Activated CD4-positive, alpha-beta memory T cell treated with anti-CD3 and anti-CD28 coated beads for 36 hours (primary cell): ENCODE data around the gene ARHGDIA. TPM values are rescaled to one million over a fixed set of nuclear protein-coding genes. Genes with fewer than 3 reads are reported as not detected.
A peak's percentile ranks its signal among the peaks of the same experiment; 100 is the strongest.

ENCODE experiments used
- CTCF ChIA-PET: fragments of 350-600 bp; sonication (Branson Sonifier 250); formaldehyde crosslinking; loops from one replicate; lab custom pipeline; 2021; ENCODE audit warnings: antibody characterized with exemption, inconsistent platforms; lab: Charles Lee
- POLR2A ChIA-PET: fragments of 350-600 bp; sonication (Branson Sonifier 250); formaldehyde crosslinking; loops from one replicate; lab custom pipeline; 2021; ENCODE audit warnings: antibody characterized with exemption; lab: Charles Lee
- DNase-seq: peaks from one replicate; pipeline ENCODE4 v3.0.0-alpha.2; 2020
- H3K27ac Mint-ChIP-seq: one replicate; pipeline ENCODE4 v1.8.0; 2021; ENCODE audit warnings: mixed read lengths
- H3K27me3 Mint-ChIP-seq: one replicate; pipeline ENCODE4 v1.8.0; 2021; ENCODE audit warnings: mixed read lengths
- H3K36me3 Mint-ChIP-seq: one replicate; pipeline ENCODE4 v1.8.0; 2021; ENCODE audit warnings: mixed read lengths
- H3K4me1 Mint-ChIP-seq: one replicate; pipeline ENCODE4 v1.8.0; 2021; ENCODE audit warnings: low read depth, mixed read lengths
- H3K4me3 Mint-ChIP-seq: one replicate; pipeline ENCODE4 v1.8.0; 2021; ENCODE audit warnings: mild to moderate bottlenecking, mixed read lengths
- H3K9me3 Mint-ChIP-seq: one replicate; pipeline ENCODE4 v1.8.0; 2021; ENCODE audit warnings: mixed read lengths
- intact Hi-C: fragments of 100-400 bp; cut with micrococcal nuclease; formaldehyde crosslinking; loops from one replicate; pipeline ENCODE4 v1.15.1; 2023
- total RNA-seq, 2 experiments: library from RNA; stranded (reverse); gene quantifications; one replicate each; pipeline ENCODE4 v1.2.3, GENCODE V29; 2021

ARHGDIA gene
- total RNA-seq, 2 experiments from 2014 or later = 526 to 531 TPM

- peaks cover 5% of the 10 kb centered on the region for H3K36me3 Mint-ChIP-seq
- H3K4me3 Mint-ChIP-seq = no peak overlapping the region
- H3K9me3 Mint-ChIP-seq = no peaks in the 10 kb centered on the region
- intact Hi-C loops = no loop called here
- no peak for DNase-seq
- peaks cover 4% of the 10 kb centered on the region for H3K4me1 Mint-ChIP-seq
- CTCF ChIA-PET = no interaction called here
- H3K27me3 Mint-ChIP-seq = no peaks in the 10 kb centered on the region
- POLR2A ChIA-PET = no interaction called here
- no peak overlapping the region for H3K27ac Mint-ChIP-seq
Observed at GRCh38 chr17:81822312-81822637, 48.9 kb downstream of the ARHGDIA start.

GRCh38 chr17:81821603-81822311 lies 49.4 kb downstream of the ARHGDIA start:
- Mint-ChIP-seq H3K36me3 (peaks cover 5% of the 10 kb centered on the region), H3K9me3 (no peaks in the 10 kb centered on the region), H3K27me3 (no peaks in the 10 kb centered on the region), H3K4me1 (peaks cover 4% of the 10 kb centered on the region), H3K27ac (no peak overlapping the region), H3K4me3 (no peak overlapping the region)
- intact Hi-C loops = no loop called here
- peak; percentile 44 for DNase-seq
- ChIA-PET POLR2A (no interaction called here), CTCF (no interaction called here)

GRCh38 chr17:81821147-81821546 lies 50.0 kb downstream of the ARHGDIA start:
- peaks cover 5% of the 10 kb centered on the region for H3K36me3 Mint-ChIP-seq
- ChIA-PET POLR2A (no interaction called here), CTCF (no interaction called here)
- no peak for DNase-seq
- peaks cover 3% of the 10 kb centered on the region for H3K4me1 Mint-ChIP-seq
- no peak overlapping the region for H3K27ac Mint-ChIP-seq
- H3K9me3 Mint-ChIP-seq = no peaks in the 10 kb centered on the region
- no peaks in the 10 kb centered on the region for H3K27me3 Mint-ChIP-seq
- intact Hi-C loops = no loop called here
- H3K4me3 Mint-ChIP-seq = no peak overlapping the region

GRCh38 chr17:81819708-81820107 lies 51.4 kb downstream of the ARHGDIA start:
- ChIA-PET CTCF (no interaction called here), POLR2A (no interaction called here)
- Mint-ChIP-seq H3K27me3 (no peaks in the 10 kb centered on the region), H3K4me1 (no peaks in the 10 kb centered on the region), H3K9me3 (no peaks in the 10 kb centered on the region), H3K36me3 (peaks cover 5% of the 10 kb centered on the region), H3K27ac (no peak overlapping the region), H3K4me3 (no peak overlapping the region)
- intact Hi-C loops = no loop called here
- DNase-seq = no peak

- no peak overlapping the region for H3K27ac Mint-ChIP-seq
- H3K4me1 Mint-ChIP-seq = no peaks in the 10 kb centered on the region
- H3K36me3 Mint-ChIP-seq = peaks cover 2% of the 10 kb centered on the region
- H3K27me3 Mint-ChIP-seq = no peaks in the 10 kb centered on the region
- ChIA-PET POLR2A (interaction anchor here (0.8 kb wide), 1 partner anchor 74 kb away, joined by 3 read pairs; no protein-coding TSS in a partner anchor), CTCF (no interaction called here)
- H3K9me3 Mint-ChIP-seq = no peaks in the 10 kb centered on the region
- no peak overlapping the region for H3K4me3 Mint-ChIP-seq
- DNase-seq = no peak
- intact Hi-C loops = no loop called here
Observed at GRCh38 chr17:81817758-81818147, 53.4 kb downstream of the ARHGDIA start.

Other genes starting within 250 kb of the ARHGDIA start
- gene NPLOC4, start 234.2 kb downstream of the ARHGDIA start, total RNA-seq = 10 to 100 TPM; 78.4 to 93.2 TPM
- under 1 TPM; 0.36 to 0.45 TPM for gene TSPAN10, start 234.1 kb downstream of the ARHGDIA start, total RNA-seq
- gene PDE6G, start 214.8 kb downstream of the ARHGDIA start, total RNA-seq = 1 to 10 TPM; 1.1 to 1.5 TPM
- gene OXLD1, start 204.7 kb downstream of the ARHGDIA start, total RNA-seq = 10 to 100 TPM; 49.6 to 57.7 TPM
- gene CCDC137, start 204.6 kb downstream of the ARHGDIA start, total RNA-seq = 10 to 100 TPM; 34.0 to 36.8 TPM
- 10 to 100 TPM; 15.1 to 17.1 TPM for gene ARL16, start 187.5 kb downstream of the ARHGDIA start, total RNA-seq
- gene HGS, start 187.3 kb downstream of the ARHGDIA start, total RNA-seq = 100 to 1,000 TPM in 1 of 2 experiments, 10 to 100 TPM in 1; 96.9 to 111 TPM
- 100 to 1,000 TPM; 112 to 118 TPM for gene MRPL12, start 168.0 kb downstream of the ARHGDIA start, total RNA-seq
- 10 to 100 TPM; 25.1 to 25.7 TPM for gene SLC25A10, start 159.1 kb downstream of the ARHGDIA start, total RNA-seq
- gene GCGR, start 67.2 kb downstream of the ARHGDIA start, total RNA-seq = not detected
- gene MCRIP1, start 38.0 kb downstream of the ARHGDIA start, total RNA-seq = 10 to 100 TPM; 67.4 to 68.3 TPM
- gene PPP1R27, start 36.3 kb downstream of the ARHGDIA start, total RNA-seq = not detected
- 100 to 1,000 TPM; 358 to 367 TPM for gene P4HB, start 10.8 kb downstream of the ARHGDIA start, total RNA-seq
- gene ALYREF, start 20.2 kb upstream of the ARHGDIA start, total RNA-seq = 100 to 1,000 TPM; 208 to 210 TPM
- gene ANAPC11, start 20.4 kb upstream of the ARHGDIA start, total RNA-seq = 100 to 1,000 TPM; 172 to 173 TPM
- not detected for gene NPB, start 30.9 kb upstream of the ARHGDIA start, total RNA-seq
- gene PCYT2, start 40.1 kb upstream of the ARHGDIA start, total RNA-seq = 10 to 100 TPM; 28.8 to 29.7 TPM
- 10 to 100 TPM; 32.0 to 33.1 TPM for gene SIRT7, start 46.8 kb upstream of the ARHGDIA start, total RNA-seq
- gene MAFG, start 56.4 kb upstream of the ARHGDIA start, total RNA-seq = 10 to 100 TPM; 23.4 to 24.1 TPM
- 10 to 100 TPM; 88.9 to 89.8 TPM for gene PYCR1, start 66.0 kb upstream of the ARHGDIA start, total RNA-seq
- gene MYADML2, start 75.9 kb upstream of the ARHGDIA start, total RNA-seq = not detected
- under 1 TPM; 0.22 to 0.40 TPM for gene NOTUM, start 89.8 kb upstream of the ARHGDIA start, total RNA-seq
- 10 to 100 TPM; 25.4 to 27.1 TPM for gene ASPSCR1, start 106.3 kb upstream of the ARHGDIA start, total RNA-seq
- 10 to 100 TPM; 83.0 to 85.8 TPM for gene CENPX, start 151.5 kb upstream of the ARHGDIA start, total RNA-seq
- 10 to 100 TPM; 16.3 to 19.0 TPM for gene LRRC45, start 152.0 kb upstream of the ARHGDIA start, total RNA-seq
- 1 to 10 TPM; 6.3 to 8.1 TPM for gene RAC3, start 160.3 kb upstream of the ARHGDIA start, total RNA-seq
- gene DCXR, start 166.4 kb upstream of the ARHGDIA start, total RNA-seq = 100 to 1,000 TPM; 105 to 115 TPM
- gene RFNG, start 180.5 kb upstream of the ARHGDIA start, total RNA-seq = 10 to 100 TPM; 16.5 to 17.5 TPM
- 10 to 100 TPM; 86.8 to 89.1 TPM for gene GPS1, start 180.6 kb upstream of the ARHGDIA start, total RNA-seq
- gene DUS1L, start 194.5 kb upstream of the ARHGDIA start, total RNA-seq = 100 to 1,000 TPM; 118 to 131 TPM
- 100 to 1,000 TPM; 209 to 212 TPM for gene FASN, start 226.9 kb upstream of the ARHGDIA start, total RNA-seq